Measurements from ENCODE around the gene DTX1. TPM values are rescaled to one million over a fixed set of nuclear protein-coding genes. Genes with fewer than 3 reads are reported as not detected.

DTX1 gene
- polyA plus RNA-seq, 12 donors: 2.7 to 9.9 (median 4.1) TPM; not detected in 1

DNA sequence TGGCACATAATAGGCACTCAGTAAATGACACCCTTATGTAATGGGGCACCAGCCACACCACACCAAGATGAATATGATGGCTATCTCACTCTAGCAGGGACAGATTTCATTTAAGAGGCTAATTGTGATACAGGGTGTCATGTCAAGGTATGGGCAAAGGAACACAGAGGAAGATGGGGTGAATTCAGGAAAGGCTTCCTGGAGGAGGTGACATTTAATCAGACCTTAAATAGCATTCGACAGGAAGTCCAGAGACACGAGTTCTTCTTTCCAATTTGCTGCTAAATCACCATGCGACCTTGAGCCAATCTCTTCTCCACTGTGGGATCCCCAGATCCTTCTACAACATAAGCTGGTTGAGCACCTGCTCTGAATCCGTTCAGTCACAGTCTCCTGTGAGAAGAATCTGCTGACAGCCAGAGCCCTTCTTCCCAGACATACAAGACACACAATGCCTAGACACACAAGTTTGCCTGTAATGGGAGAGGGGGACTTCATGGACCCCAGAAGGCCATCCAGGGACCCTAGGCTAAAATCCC lies 1.5 kb upstream of the DTX1 start:
- no peak for DNase-seq

DNA sequence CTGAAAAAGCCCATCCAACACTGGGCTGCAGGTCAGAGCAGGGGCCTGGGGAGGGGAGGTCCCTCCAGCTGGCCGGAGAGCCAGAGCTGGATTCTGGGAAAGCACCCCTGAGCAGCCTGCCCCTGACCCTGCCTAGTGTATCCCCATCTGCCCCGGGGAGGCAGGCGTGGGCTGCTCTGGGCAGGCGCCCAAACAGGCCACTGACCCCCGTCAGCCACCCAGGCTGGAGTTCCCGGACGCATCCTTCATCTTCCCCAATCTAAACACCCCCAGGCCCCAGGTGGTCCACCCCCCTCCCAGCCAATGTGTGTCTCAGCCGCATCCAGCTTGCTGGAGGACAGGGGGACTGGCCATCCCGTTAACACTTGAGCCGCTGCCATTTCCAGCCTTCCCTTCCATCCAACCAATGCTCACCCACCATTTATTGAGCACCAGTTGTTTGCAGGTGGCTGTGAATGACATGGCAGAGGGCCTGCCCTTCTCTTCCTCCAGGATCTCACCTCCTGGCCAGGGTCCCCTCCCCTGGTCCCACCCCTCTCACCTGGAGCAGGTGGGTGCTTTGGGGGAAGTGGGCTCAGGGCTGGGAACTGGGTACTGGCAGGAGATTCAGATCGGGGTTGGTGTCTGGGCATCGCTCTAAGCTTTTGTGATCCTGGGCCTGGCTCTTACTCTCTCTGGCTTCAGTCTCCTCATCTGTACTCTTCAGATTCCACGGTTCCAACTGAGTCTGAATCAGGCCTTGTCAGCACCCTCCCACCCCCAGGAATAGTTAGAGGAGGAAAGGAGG lies 743 bp upstream of the DTX1 start:
- DNase-seq: no peak

DNA sequence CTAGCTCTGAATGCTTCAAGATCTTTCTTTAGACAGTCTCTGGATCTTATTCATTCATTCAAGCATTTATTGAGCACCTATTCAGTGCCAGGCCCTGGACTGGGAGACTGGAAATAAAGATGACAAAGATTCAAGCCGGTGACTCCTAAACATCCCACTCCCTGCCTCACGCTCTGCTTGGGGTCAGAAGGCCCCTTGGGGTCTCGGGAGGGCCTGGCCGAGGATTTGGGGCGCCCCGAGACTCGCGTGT lies 224 bp upstream of the DTX1 start:
- no peak for DNase-seq

DNA sequence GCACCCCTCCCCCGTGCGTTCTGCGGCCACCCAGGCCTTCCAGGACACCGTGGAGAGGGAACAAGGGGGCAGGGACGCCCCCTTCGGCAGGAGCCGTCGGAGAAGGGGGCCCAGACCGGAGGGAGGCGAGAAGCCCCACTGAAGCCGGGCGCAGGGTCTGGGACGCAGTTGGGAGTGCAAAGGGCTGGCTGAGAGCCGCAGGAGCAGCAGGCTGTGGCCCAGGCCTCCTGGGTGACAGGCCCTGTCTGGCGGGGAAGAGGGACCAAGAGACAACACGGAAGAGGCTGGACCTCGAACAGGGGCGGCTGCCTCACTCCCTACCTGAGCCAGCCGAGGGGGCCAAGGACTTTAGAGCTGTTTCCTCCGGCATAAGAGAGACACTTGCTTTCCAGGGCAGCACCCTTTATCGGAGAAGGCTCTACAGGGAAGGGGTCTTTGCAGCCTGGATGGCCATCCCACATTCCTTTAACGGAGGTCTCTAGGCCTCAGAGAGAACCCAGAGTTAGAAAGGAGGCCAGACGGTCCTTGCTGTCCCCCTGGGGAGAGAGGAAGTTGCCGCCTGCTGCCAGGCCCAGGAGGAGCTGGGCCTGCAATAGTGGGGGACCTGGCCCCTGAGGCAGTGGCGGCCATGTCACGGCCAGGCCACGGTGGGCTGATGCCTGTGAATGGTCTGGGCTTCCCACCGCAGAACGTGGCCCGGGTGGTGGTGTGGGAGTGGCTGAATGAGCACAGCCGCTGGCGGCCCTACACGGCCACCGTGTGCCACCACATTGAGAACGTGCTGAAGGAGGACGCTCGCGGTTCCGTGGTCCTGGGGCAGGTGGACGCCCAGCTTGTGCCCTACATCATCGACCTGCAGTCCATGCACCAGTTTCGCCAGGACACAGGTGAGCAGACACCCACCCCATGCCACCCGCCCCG lies 1.3 kb downstream of the DTX1 start:
- no peak for DNase-seq

DNA sequence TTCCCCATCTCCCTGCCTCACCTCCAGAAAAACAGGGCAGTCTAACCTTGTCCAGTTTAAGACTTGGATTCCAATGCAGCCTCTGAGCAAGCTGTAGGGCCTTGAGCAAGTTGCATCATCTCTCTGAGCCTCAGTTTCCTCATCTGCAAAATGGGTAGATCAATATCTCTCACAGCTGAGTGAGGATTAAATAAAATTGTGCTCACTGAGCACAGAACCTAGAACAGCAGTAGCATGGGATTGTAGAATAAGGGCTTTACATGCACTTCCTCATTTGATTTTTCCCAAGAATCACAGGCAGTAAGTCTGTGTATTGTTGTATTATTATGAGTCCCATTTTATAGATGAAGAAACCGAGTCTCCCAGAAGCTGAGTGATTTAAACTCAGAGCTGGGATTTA lies 2.0 kb downstream of the DTX1 start:
- DNase-seq: no peak

DNA sequence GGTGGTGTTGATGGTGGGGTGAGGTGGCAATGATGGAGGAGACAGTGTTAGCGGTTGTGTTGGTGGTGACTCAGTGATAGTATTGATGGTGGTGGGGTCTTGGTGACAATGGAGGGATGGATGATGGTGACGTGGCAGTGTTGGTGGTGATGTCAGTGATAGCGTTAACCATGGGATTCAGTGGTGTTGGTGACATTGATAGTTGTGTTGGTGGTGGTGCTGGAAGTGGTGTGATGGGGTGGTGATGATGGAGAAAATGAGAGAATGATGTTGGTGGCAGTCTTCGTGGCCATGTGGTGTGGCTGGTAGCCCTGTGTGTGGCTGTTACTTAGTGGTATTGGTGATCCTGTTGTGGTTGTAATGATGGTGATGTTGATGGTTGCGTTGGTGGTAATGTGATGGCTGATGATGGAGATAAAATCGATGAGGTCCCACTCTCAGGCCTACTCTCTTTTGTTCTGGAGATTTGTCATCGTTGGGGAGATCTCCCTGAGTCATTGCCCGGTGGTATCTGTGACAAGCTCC lies 2.6 kb downstream of the DTX1 start:
- DNase-seq: no peak

DNA sequence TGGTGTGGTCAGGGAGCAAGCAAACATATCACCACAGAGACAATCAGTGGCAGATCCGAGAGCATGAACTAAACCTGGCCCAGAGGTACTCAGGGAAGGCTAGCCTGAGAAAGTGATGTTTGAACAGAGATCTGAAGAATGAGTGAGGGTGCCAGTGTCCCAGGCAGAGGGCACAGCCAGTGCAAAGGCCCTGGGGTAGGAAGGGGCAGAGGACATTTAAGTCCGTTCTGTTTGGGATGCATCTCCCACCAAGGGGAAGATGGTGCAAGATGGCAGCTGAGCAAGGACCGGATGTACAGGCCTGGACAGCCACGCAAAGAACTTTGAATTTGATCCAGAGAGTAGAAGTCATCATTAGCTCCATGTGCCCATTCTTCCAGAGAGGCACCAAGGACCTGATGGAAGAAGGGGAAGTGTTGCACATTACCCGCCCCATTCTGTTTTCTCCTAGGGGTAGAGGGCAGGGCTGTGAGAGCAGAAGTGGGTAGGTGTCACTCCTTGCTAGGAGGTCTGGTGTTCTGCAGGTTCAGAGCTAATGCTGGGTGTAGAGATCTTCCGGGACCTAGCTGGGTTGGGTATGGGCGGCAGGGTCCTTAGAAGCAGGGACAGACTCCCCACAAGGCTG lies 3.9 kb downstream of the DTX1 start:
- DNase-seq: no peak

DNA sequence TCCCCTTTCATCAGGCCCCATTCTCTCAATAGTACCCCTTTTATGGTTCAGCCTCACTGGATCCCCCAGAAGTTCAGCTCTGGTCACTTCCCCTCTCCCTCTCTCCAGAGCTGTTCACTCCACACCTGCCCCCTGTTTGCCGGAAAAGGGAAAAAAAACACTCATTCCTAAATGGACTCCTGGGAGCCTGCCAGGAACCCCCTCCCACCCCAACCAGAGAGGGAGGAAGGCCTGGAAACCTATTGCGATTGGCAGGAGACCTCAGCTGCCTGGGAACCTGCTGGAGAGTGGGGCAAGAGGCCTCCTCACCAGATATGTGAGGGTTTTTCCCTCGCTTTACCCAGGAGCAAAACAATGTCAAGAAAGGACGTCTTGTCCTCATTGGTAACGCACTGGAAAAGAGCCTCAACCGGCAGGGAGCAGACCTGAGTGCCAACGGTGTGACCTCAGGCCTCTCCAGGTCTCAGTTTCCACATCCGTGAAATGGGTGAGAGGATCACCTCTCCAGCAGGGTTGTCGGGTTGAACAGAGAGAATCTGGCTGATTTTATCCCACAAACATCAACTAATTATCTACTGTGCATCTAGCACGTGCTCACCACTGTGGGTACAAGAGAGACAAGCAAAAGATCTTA lies 4.6 kb downstream of the DTX1 start:
- no peak for DNase-seq

DNA sequence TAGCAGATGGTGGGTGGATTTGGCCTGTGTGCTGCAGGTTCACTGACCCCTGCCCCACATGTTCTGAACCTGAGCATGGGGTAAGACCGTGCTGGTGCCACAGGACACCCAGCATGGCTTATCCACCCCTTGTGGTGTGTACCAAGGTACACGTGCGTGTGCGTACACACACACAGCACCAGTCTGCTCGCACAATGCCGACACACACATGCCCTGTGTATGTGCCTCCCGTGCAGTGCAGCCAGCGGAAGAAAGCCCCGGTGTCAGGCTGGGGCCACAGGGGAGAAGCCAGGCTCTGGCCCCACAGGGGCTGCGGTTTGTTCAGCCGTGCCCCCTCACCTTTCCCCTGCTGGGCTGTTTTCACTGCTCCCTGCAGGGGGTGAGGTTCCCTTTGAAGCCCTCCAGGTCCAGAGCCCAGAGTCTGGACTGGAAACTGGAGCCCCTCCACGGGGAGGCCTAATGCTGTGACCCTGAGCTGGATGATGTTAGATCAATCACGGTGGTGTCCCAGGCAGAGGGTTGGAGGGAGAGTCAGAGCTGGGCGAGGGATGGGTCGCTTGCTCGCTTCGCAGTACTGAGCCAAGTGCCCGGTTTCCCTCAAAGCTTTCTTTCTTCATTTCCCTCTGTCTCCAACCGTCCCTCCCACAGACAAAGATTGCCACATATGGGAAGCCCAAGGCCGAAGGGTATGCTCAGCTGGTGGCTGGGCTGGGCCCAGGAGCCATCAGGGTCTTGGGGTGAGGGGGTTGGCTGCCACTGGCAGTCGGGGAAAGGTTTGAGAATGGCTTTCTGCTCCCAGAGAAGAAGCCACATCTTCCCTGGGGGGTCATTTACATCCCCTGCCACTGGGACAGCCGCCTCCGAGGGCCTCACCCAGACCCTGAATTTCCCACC lies 6.2 kb downstream of the DTX1 start:
- DNase-seq: no peak

DNA sequence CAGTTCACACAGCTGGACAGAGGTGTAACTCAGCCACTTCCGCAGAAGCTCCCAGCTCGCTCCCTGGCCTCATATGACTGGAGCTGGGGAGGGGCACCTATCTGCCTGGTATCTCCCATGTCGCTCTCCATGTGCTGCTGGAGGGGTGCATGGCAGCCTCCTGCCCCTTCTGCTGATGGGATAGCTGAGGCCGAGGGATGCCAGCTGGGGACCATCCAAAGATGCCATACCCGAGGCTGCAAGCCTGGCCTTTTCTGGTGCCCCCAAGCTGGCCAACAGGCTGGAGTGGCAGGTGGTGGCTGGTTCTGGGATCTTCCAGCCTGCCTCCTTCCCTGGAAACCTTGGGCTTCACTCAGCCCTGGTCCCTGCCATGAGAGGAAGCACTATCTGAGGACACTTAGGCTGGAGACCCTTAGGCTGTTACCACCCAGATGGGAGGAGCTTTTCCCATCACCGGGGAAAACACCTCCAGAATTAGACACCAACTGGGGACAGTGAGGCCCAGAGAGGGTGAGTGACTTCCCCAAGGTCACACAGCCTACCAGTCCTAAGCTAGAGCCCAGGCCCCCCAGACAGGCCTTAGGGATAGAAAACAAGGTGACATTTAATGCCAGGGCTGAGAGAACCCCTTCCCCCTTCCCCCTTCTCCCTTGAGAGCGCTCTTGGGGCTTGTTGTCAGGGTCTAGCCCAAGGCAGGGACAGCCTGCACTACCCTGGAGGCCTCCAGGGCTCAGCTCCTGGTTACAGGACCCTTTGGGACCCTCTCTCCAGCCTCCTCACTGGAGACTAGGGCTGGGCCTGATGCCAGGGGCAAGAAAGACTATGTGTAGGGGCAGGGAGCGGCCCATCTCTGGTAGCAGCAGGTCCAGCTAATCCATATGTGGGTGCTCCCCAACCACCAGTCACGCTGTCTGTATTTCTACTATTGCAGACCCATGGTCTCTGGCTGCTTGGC lies 7.1 kb downstream of the DTX1 start:
- no peak for DNase-seq

DNA sequence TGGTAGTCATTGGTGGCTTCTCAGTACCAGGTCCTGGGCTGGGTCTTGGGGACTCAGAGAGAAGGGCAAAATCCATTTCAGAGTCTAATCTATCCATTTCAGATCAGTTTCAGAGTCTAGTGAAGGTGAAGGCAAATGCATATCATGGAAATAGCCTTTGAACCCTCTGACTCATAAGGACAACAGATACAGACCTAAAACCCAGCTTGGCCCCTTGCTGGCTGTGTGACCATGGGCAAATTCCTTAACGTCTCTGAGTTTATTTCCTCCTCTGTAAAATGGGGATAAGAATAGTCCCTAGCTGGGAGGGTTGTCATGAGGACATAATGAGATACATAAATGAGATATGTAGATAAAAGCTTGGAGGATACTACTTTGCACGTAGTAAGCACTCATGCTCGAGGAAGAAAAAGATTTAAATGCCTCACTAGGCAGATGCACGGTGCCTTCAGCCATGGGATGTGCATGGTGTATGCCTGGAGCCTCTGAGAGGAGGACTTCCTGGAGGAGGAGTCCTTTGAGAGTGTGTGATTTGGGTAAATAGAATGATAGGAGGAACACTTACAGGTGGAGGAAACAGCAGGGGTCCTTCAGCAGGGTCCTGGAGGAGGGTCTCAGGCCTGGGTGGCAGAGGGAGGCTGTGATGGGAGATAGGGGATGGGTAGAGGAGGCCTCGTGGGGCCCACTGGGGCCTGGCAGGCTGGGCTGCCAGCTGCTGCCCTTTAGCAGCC lies 8.0 kb downstream of the DTX1 start:
- DNase-seq: no peak

DNA sequence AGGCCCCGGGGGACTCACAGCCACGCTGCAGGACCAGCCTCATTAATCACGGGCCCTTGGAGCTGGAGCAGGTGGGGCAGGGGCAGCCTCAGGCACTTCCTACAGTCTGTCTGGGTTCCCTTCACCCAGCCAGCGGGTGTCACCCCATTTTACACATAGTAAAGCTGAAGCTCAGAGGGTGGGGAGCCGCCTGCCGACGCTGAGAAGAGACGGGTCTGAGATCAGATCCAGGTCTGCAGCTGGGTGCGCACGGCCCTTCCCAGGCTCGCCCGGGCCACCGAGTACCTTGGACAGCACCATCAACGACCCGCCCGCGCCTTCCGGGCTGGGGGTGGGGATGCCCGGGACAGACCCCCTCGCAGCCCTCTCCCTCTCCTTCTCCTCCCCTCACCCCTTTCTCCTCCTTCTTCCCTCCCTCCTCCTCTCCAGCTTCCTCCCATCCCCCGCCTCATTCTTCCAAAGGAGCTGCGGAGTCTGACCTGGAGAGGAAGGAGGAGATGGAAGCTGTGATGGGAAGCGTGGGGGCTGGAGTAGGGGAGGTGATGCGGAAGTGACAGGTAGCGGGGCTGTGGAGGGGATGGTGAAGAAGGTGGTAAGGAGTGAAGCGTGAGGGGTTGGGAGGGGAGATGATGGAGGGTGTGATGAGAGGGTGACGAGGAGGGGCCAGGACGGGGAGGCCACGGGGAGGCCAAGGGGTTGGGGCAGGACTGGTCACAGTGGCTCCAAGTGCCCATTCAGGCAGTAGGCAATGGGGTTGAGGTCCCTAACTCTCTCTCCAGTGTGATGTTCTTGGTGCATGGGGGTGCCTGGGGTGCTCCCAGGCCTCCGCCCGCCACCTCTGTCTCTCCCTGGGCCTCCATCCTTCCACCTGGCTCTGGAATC lies 8.8 kb downstream of the DTX1 start:
- DNase-seq: no peak

DNA sequence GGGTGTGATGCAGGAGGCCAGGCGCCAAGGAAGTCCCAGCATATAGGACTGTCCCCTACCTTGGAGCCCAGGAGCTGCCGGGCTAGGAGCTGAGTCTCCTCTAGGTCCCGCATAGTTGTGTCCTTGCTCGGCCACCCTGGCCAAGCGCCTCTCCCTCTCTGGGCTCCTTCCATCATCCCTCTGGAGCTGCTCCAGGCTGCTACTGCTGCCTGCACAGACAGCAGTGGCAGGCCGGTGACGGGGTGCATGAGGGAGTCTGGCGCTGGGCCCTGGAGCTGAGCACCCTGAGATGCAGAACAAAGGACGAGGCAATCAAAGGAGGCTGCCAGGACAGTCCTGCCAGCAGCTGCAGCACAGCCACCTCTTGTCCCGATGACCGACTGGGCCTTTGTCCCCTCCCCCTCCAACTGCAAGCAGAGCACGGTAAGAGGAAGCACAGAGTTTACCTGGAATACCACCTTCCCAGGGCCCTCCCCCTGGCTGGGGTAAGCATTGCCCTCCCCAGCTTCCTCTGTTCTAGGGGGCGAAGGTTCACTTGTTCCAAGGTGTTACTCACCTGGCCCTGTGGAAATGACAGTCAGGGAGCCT lies 10.4 kb downstream of the DTX1 start:
- DNase-seq: no peak

DNA sequence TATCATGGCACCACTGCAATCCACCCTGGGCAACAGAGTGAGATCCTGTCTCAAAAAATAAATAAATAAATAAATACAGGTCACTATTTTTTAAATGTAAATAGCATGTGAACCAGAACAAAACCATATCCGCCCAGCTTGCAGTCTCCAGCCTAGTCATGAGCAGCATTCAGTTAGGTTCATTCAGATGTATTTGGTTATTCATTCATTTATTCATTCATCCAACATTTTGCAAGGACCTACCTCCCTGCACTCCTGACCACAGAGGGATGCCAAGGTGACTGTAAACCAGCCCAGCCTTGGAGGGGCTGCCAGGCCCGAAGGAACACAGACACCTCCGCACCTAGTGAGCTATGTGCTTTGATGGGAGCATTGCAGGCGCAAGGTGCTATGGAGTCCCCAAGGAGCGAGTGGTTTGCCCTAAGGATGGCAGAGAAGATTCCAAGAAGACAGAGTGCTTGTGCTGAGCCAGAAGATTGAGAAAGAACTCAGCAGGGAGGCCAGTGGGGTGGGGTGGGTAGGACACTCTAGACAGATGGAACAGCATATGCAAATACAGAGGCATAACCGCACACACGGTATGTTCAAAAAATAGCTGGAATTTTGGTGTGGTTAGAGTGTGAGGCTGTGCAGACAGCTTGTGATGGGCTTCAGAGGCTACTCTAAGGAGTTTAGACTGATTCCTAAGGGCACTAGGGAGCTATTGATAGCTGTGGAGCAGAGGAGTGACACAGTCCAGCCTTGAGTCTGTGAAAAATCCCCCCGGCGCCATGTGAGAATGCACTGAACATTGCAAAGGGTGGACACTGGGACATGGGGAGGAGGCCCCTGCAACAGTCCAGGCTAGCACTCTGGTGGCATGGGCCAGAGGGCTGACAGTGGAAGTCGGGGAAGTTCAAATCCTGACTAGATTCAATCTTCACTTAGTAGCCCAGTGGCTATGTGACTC lies 11.7 kb downstream of the DTX1 start:
- no peak for DNase-seq

DNA sequence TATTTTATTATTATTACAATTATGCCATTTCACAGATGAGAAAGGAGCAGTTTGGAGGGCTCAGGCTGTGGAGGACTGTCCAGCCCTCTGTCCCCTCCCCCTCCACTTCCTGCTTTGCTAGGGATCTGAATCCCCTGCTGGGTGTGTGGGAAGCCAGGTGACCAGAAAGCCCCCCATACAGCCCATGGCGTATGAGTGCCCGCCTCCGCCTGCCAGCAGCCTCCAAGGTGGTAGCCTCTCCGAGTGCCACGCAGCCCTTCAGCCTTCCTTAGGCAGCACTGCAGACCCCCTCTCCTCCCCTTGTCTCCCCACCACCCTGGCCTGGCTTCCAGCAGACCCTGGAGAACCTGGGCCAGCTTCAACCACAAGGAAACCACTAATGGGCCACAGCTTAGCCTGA lies 12.6 kb downstream of the DTX1 start:
- no peak for DNase-seq

DNA sequence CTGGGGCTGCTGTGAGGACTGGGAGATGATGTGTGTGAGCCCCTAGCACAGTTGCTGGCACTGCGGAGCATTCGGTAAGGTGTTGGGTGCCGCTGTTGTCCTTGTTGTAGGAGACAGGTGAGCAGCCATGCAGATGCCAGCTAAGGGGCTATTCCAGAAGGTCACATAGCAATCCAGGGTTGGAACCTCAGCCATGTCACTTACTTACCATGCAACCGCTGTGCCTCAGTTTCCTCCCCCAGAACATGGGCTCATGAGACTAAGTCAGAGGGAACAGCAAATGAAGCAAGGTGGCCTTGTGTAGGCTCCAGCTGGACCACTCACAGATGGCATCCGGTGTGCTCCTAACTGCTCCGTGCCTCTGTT lies 13.2 kb downstream of the DTX1 start:
- DNase-seq: no peak
